ENCODE data around the gene UNCX. TPM values are rescaled to one million over a fixed set of nuclear protein-coding genes. Genes with fewer than 3 reads are reported as not detected.

Gene UNCX
- total and polyA plus RNA-seq, 2 experiments from 2014 or later = not detected

GRCh38 chr7:1283337-1283736 lies 50.7 kb downstream of the UNCX start:
- TF ChIP-seq EZH2 (IDR thresholded peaks at IDR 0.05; ENCODE audit: insufficient read depth, poor library complexity, severe bottlenecking) (no peak), EZH2phosphoT487 (IDR thresholded peaks at IDR 0.05; ENCODE audit: insufficient read depth, low read depth) (no peak)
- H3K27ac ChIP-seq = no peak overlapping the region
- 64 to 65% methylated on average over 7 to 10 of the region's 10 CpGs for WGBS, 2 experiments (ENCODE audit: low coverage in 1 of 2, low lambda C conversion rate in 2 of 2, missing lambda C conversion rate in 2 of 2)
- no peak overlapping the region for H3K9ac ChIP-seq
- no peak overlapping the region for H3K4me2 ChIP-seq (ENCODE audit: unreplicated experiment)
- H2AFZ ChIP-seq = no peak overlapping the region
- no peaks in the 10 kb centered on the region for H3K4me1 ChIP-seq (ENCODE audit: insufficient read depth)
- DNase-seq = no peak
- no peak overlapping the region for H3K4me3 ChIP-seq
- H3K79me2 ChIP-seq (ENCODE audit: insufficient read depth) = no peaks in the 10 kb centered on the region
- no peaks in the 10 kb centered on the region for H3F3A ChIP-seq (ENCODE audit: insufficient read depth)
- in situ Hi-C loops (cut with MboI) = no loop called here
- peaks cover 3% of the 10 kb centered on the region for H3K27me3 ChIP-seq (replicated peaks; ENCODE audit: insufficient read depth)
- H3K9me2 ChIP-seq (ENCODE audit: insufficient read depth) = no peaks in the 10 kb centered on the region
- no peaks in the 10 kb centered on the region for H3K36me3 ChIP-seq (ENCODE audit: low read depth)
- H4K20me1 ChIP-seq (ENCODE audit: insufficient read depth) = no peaks in the 10 kb centered on the region
- no peaks in the 10 kb centered on the region for H3K9me3 ChIP-seq (ENCODE audit: low read depth)

GRCh38 chr7:1283941-1284742 lies 51.5 kb downstream of the UNCX start:
- no peaks in the 10 kb centered on the region for H3K36me3 ChIP-seq (ENCODE audit: low read depth)
- DNase-seq = no peak
- H3K4me3 ChIP-seq = no peak overlapping the region
- no peak overlapping the region for H3K4me2 ChIP-seq (ENCODE audit: unreplicated experiment)
- H3K27me3 ChIP-seq (replicated peaks; ENCODE audit: insufficient read depth) = peaks cover 3% of the 10 kb centered on the region
- H2AFZ ChIP-seq = no peak overlapping the region
- H3K4me1 ChIP-seq (ENCODE audit: insufficient read depth) = no peaks in the 10 kb centered on the region
- no peak overlapping the region for H3K9ac ChIP-seq
- H3F3A ChIP-seq (ENCODE audit: insufficient read depth) = no peaks in the 10 kb centered on the region
- no peak for TF ChIP-seq EZH2phosphoT487 (IDR thresholded peaks at IDR 0.05; ENCODE audit: insufficient read depth, low read depth)
- TF ChIP-seq EZH2 (IDR thresholded peaks at IDR 0.05; ENCODE audit: insufficient read depth, poor library complexity, severe bottlenecking) = no peak
- no peaks in the 10 kb centered on the region for H3K79me2 ChIP-seq (ENCODE audit: insufficient read depth)
- in situ Hi-C loops (cut with MboI) = no loop called here
- no peaks in the 10 kb centered on the region for H4K20me1 ChIP-seq (ENCODE audit: insufficient read depth)
- H3K9me2 ChIP-seq (ENCODE audit: insufficient read depth) = no peaks in the 10 kb centered on the region
- WGBS, 2 experiments (ENCODE audit: low coverage in 1 of 2, low lambda C conversion rate in 2 of 2, missing lambda C conversion rate in 2 of 2) = 51 to 53% methylated on average over 17 to 19 of the region's 19 CpGs
- H3K27ac ChIP-seq = no peak overlapping the region
- no peaks in the 10 kb centered on the region for H3K9me3 ChIP-seq (ENCODE audit: low read depth)

DNA sequence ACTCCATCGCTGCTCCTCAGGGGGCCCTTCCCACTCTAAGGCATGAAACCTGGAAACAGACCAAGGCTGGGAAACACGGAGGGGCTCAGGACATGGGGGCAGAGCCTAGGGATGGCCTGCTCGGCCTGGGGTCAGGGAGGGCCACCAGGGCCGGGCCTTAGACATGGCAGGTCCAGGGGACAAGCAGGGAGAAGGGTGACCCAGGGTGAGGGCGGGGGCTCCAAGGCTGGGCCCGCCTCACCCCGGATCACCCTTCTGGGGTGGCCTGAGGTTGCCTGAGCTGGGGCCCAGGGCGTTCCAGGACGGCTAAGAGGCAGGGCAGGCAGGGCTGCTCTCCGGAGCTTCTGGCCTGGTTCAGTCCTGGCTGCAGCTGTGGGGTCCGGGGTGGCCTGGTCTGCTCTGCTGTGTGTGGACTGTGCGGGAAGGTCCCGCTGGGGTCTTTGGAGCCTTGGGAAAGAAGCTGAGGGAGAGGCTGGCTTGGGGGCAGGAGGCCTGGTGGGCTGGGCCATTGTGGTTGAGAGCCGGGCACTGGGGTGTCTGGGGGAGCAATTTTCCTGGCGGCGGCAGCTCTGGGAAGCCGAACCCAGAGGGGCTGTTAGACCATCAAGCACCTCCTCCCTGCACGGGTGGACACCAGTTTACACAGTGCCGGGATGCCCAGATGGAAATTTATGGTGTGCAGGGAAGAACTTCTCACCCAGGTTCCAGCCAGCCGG lies 52.2 kb downstream of the UNCX start:
- H3K9me2 ChIP-seq (ENCODE audit: insufficient read depth) = no peaks in the 10 kb centered on the region
- no peaks in the 10 kb centered on the region for H3K4me1 ChIP-seq (ENCODE audit: insufficient read depth)
- H3K27me3 ChIP-seq (replicated peaks; ENCODE audit: insufficient read depth) = peaks cover 3% of the 10 kb centered on the region
- 53 to 57% methylated on average over 18 to 19 of the region's 20 CpGs for WGBS, 2 experiments (ENCODE audit: low coverage in 1 of 2, low lambda C conversion rate in 2 of 2, missing lambda C conversion rate in 2 of 2)
- H3K4me2 ChIP-seq (ENCODE audit: unreplicated experiment) = no peak overlapping the region
- in situ Hi-C loops (cut with MboI) = no loop called here
- no peak overlapping the region for H2AFZ ChIP-seq
- no peak overlapping the region for H3K4me3 ChIP-seq
- H3K9me3 ChIP-seq (ENCODE audit: low read depth) = no peaks in the 10 kb centered on the region
- H3F3A ChIP-seq (ENCODE audit: insufficient read depth) = no peaks in the 10 kb centered on the region
- H3K79me2 ChIP-seq (ENCODE audit: insufficient read depth) = no peaks in the 10 kb centered on the region
- TF ChIP-seq EZH2phosphoT487 (IDR thresholded peaks at IDR 0.05; ENCODE audit: insufficient read depth, low read depth) (no peak), EZH2 (IDR thresholded peaks at IDR 0.05; ENCODE audit: insufficient read depth, poor library complexity, severe bottlenecking) (no peak)
- H3K36me3 ChIP-seq (ENCODE audit: low read depth) = no peaks in the 10 kb centered on the region
- no peaks in the 10 kb centered on the region for H4K20me1 ChIP-seq (ENCODE audit: insufficient read depth)
- no peak overlapping the region for H3K27ac ChIP-seq
- no peak overlapping the region for H3K9ac ChIP-seq
- no peak for DNase-seq

DNA sequence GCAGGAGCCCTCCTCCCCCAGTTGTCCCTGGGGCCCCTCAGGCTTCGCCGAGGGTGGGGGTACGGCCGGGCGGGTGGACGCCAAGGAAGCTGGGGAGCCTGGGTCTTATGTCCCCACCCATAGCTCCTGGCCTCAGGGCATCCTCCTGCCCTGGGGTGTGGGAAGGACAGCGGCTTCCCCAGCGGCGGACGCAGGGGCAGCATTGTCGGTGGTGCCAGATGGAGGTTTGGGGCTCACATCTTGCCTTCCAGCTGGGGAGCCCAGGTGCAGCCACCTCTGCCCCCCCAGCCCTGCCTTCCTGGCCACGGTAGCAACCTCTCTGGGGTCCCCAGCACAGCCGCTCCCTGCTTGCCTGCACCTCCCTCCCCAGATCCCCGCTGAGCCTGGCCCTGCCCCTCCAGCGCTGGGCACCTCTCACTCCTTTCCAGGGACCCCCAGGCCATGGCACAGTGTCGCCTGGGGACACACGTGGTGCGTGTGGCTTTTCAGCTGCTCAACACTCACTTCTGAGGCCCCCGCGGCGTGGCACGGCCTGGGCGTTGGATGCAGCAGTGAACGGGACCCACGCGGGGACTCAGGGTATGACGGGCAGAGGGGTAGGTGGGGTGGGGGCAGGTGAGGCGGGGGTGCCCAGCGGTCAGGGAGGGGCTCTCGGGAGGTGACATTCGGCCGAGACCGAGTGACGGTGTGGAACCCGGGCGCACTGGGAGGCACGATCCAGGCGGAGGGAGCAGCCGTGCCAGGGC lies 53.1 kb downstream of the UNCX start:
- no peak overlapping the region for H3K27ac ChIP-seq
- no peaks in the 10 kb centered on the region for H4K20me1 ChIP-seq (ENCODE audit: insufficient read depth)
- H3K9me3 ChIP-seq (ENCODE audit: low read depth) = no peaks in the 10 kb centered on the region
- H3K4me2 ChIP-seq (ENCODE audit: unreplicated experiment) = no peak overlapping the region
- no peaks in the 10 kb centered on the region for H3K36me3 ChIP-seq (ENCODE audit: low read depth)
- WGBS, 2 experiments (ENCODE audit: low coverage in 1 of 2, low lambda C conversion rate in 2 of 2, missing lambda C conversion rate in 2 of 2) = 43 to 48% methylated on average over 27 to 39 of the region's 39 CpGs
- no peaks in the 10 kb centered on the region for H3F3A ChIP-seq (ENCODE audit: insufficient read depth)
- in situ Hi-C loops (cut with MboI) = no loop called here
- peaks cover 3% of the 10 kb centered on the region for H3K27me3 ChIP-seq (replicated peaks; ENCODE audit: insufficient read depth)
- H2AFZ ChIP-seq = no peak overlapping the region
- no peaks in the 10 kb centered on the region for H3K9me2 ChIP-seq (ENCODE audit: insufficient read depth)
- no peak for TF ChIP-seq EZH2 (IDR thresholded peaks at IDR 0.05; ENCODE audit: insufficient read depth, poor library complexity, severe bottlenecking)
- no peak for TF ChIP-seq EZH2phosphoT487 (IDR thresholded peaks at IDR 0.05; ENCODE audit: insufficient read depth, low read depth)
- H3K79me2 ChIP-seq (ENCODE audit: insufficient read depth) = no peaks in the 10 kb centered on the region
- H3K4me1 ChIP-seq (ENCODE audit: insufficient read depth) = no peaks in the 10 kb centered on the region
- H3K9ac ChIP-seq = no peak overlapping the region
- no peak for DNase-seq
- no peak overlapping the region for H3K4me3 ChIP-seq

Other genes with a start within 250 kb of the UNCX start
- not detected in 2 replicates for gene CYP2W1, start 249.7 kb upstream of the UNCX start, total RNA-seq (2014; rRNA removed; shearing (Covaris generic))
- not detected in 2 replicates for gene CYP2W1, start 249.7 kb upstream of the UNCX start, polyA plus RNA-seq (2016; fragmentation: Nextera tagmentation; extraction: Ambion mirVana)
- gene GPR146, start 188.3 kb upstream of the UNCX start, total RNA-seq (2014; rRNA removed; shearing (Covaris generic)) = 9.7 and 10.2 TPM in 2 replicates
- 4.3 and 5.1 TPM in 2 replicates for gene GPR146, start 188.3 kb upstream of the UNCX start, polyA plus RNA-seq (2016; fragmentation: Nextera tagmentation; extraction: Ambion mirVana)
- 3.4 and 6.7 TPM in 2 replicates for gene GPER1, start 144.8 kb upstream of the UNCX start, total RNA-seq (2014; rRNA removed; shearing (Covaris generic))
- gene GPER1, start 144.8 kb upstream of the UNCX start, polyA plus RNA-seq (2016; fragmentation: Nextera tagmentation; extraction: Ambion mirVana) = 5.6 and 6.7 TPM in 2 replicates
- 24.7 and 32.2 TPM in 2 replicates for gene ZFAND2A, start 72.7 kb upstream of the UNCX start, total RNA-seq (2014; rRNA removed; shearing (Covaris generic))
- gene ZFAND2A, start 72.7 kb upstream of the UNCX start, polyA plus RNA-seq (2016; fragmentation: Nextera tagmentation; extraction: Ambion mirVana) = 49.9 and 52.4 TPM in 2 replicates
- 10.6 and 12.2 TPM in 2 replicates for gene MICALL2, start 226.6 kb downstream of the UNCX start, total RNA-seq (2014; rRNA removed; shearing (Covaris generic))
- 6.4 and 7.5 TPM in 2 replicates for gene MICALL2, start 226.6 kb downstream of the UNCX start, polyA plus RNA-seq (2016; fragmentation: Nextera tagmentation; extraction: Ambion mirVana)

Measured in GM23248 (cell line).